ENCODE data around the gene MBOAT1.

MBOAT1 gene

DNA sequence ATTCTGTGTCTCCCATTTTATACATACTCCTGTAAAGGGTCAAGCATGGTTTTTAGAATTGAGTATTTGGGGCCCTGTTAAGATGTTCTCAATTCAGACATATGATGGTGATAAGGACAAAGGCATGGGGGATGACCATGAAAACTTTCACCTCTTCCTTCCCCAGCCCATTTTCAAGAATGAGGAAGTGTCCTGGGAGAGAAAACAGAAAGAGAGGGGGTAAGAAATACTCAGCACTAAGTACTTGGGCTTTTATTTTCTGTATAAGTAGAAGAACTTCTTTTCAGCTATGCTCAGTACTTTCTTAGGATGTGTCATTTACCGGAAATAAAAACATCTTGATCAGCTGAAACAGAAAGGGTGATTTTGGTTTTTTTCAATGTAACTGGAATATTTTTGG lies 10.9 kb upstream of the MBOAT1 start:
- Histone ChIP-seq H4K20me1 (ENCODE audit: insufficient read depth, low read length, poor library complexity, severe bottlenecking) (no peaks in the 10 kb centered on the region), H3K79me2 (ENCODE audit: insufficient read depth, low read length) (no peaks in the 10 kb centered on the region), H3K27me3 (ENCODE audit: insufficient read depth, low read length, poor library complexity, severe bottlenecking) (no peaks in the 10 kb centered on the region), H3K9me2 (replicated peaks; ENCODE audit: low read depth, low read length) (no peaks in the 10 kb centered on the region), H3K4me2 (ENCODE audit: low read depth, low read length, poor library complexity, severe bottlenecking) (no peak overlapping the region), H3K36me3 (ENCODE audit: insufficient read depth, low read length) (no peaks in the 10 kb centered on the region), H3F3A (ENCODE audit: low read depth) (no peaks in the 10 kb centered on the region), H3K4me1 (ENCODE audit: insufficient read depth, low read length, poor library complexity, severe bottlenecking) (no peaks in the 10 kb centered on the region), H3K9me3 (ENCODE audit: insufficient read depth, low read depth, low read length) (no peaks in the 10 kb centered on the region), H3K9ac (ENCODE audit: low read depth, low read length, poor library complexity, severe bottlenecking) (no peak overlapping the region), H3K4me3 (ENCODE audit: low read length, poor library complexity, severe bottlenecking) (no peak overlapping the region), H2AFZ (ENCODE audit: low read length) (no peak overlapping the region)
- no peak for TF ChIP-seq EZH2phosphoT487 (IDR thresholded peaks at IDR 0.05; ENCODE audit: borderline replicate concordance)
- TF ChIP-seq, protein P1, sequence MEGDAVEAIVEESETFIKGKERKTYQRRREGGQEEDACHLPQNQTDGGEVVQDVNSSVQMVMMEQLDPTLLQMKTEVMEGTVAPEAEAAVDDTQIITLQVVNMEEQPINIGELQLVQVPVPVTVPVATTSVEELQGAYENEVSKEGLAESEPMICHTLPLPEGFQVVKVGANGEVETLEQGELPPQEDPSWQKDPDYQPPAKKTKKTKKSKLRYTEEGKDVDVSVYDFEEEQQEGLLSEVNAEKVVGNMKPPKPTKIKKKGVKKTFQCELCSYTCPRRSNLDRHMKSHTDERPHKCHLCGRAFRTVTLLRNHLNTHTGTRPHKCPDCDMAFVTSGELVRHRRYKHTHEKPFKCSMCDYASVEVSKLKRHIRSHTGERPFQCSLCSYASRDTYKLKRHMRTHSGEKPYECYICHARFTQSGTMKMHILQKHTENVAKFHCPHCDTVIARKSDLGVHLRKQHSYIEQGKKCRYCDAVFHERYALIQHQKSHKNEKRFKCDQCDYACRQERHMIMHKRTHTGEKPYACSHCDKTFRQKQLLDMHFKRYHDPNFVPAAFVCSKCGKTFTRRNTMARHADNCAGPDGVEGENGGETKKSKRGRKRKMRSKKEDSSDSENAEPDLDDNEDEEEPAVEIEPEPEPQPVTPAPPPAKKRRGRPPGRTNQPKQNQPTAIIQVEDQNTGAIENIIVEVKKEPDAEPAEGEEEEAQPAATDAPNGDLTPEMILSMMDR (conservative IDR thresholded peaks at IDR 0.05; ENCODE audit: low read length), result no peak

DNA sequence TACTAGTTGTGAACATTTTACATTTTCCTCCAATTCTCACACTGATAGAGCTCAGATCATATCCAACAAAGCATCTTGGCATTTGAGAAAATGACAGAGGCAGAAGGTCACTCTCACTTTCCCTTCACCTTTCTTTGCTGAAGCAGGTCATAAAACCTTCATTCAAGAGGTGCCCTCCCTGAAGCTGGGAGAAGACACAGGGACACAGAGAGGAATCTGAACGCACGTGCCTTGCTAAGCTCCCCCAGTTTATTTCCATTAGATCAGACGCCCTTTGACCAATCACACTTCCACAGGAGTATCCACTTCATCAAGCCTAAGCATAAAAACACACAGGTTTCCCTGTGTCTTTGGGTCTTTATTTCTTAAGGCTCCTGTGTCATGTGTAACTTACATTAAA lies 9.2 kb upstream of the MBOAT1 start:
- H3K27me3 ChIP-seq (ENCODE audit: insufficient read depth, low read length, poor library complexity, severe bottlenecking), result no peaks in the 10 kb centered on the region
- no peak overlapping the region for H2AFZ ChIP-seq (ENCODE audit: low read length)
- TF ChIP-seq EZH2phosphoT487 (IDR thresholded peaks at IDR 0.05; ENCODE audit: borderline replicate concordance), result no peak
- TF ChIP-seq, protein P1 (conservative IDR thresholded peaks at IDR 0.05; ENCODE audit: low read length), result no peak
- H3K79me2 ChIP-seq (ENCODE audit: insufficient read depth, low read length), result no peaks in the 10 kb centered on the region
- no peaks in the 10 kb centered on the region for H3F3A ChIP-seq (ENCODE audit: low read depth)
- no peaks in the 10 kb centered on the region for H4K20me1 ChIP-seq (ENCODE audit: insufficient read depth, low read length, poor library complexity, severe bottlenecking)
- no peak overlapping the region for H3K9ac ChIP-seq (ENCODE audit: low read depth, low read length, poor library complexity, severe bottlenecking)
- H3K9me2 ChIP-seq (replicated peaks; ENCODE audit: low read depth, low read length), result no peaks in the 10 kb centered on the region
- no peaks in the 10 kb centered on the region for H3K36me3 ChIP-seq (ENCODE audit: insufficient read depth, low read length)
- H3K4me1 ChIP-seq (ENCODE audit: insufficient read depth, low read length, poor library complexity, severe bottlenecking), result no peaks in the 10 kb centered on the region
- H3K4me3 ChIP-seq (ENCODE audit: low read length, poor library complexity, severe bottlenecking), result no peak overlapping the region
- no peak overlapping the region for H3K4me2 ChIP-seq (ENCODE audit: low read depth, low read length, poor library complexity, severe bottlenecking)
- no peaks in the 10 kb centered on the region for H3K9me3 ChIP-seq (ENCODE audit: insufficient read depth, low read depth, low read length)

DNA sequence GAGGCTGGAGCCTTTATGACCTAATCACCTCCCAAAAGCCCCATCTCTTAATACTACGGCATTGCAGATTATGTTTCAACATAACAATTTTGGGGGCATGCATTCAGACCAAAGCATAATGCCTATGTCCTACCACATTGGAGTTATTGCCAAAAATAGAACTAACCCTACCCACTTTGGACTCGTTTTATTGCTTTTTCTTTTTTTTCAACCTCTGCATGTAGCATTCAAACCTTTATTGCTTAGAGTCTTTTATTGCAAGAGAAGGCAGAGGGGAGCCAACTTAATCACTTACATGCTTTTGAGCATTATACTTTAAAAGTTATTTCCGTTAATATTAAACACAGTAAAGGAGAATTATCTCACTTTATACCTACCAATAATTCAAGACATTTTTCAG lies 8.1 kb upstream of the MBOAT1 start:
- Histone ChIP-seq H3K36me3 (ENCODE audit: insufficient read depth, low read length) (no peaks in the 10 kb centered on the region), H3K4me1 (ENCODE audit: insufficient read depth, low read length, poor library complexity, severe bottlenecking) (no peaks in the 10 kb centered on the region), H2AFZ (ENCODE audit: low read length) (no peak overlapping the region), H3K9ac (ENCODE audit: low read depth, low read length, poor library complexity, severe bottlenecking) (no peak overlapping the region), H3F3A (ENCODE audit: low read depth) (no peaks in the 10 kb centered on the region), H4K20me1 (ENCODE audit: insufficient read depth, low read length, poor library complexity, severe bottlenecking) (no peaks in the 10 kb centered on the region), H3K9me3 (ENCODE audit: insufficient read depth, low read depth, low read length) (no peaks in the 10 kb centered on the region), H3K9me2 (replicated peaks; ENCODE audit: low read depth, low read length) (no peaks in the 10 kb centered on the region), H3K79me2 (ENCODE audit: insufficient read depth, low read length) (no peaks in the 10 kb centered on the region), H3K4me2 (ENCODE audit: low read depth, low read length, poor library complexity, severe bottlenecking) (no peak overlapping the region), H3K27me3 (ENCODE audit: insufficient read depth, low read length, poor library complexity, severe bottlenecking) (no peaks in the 10 kb centered on the region), H3K4me3 (ENCODE audit: low read length, poor library complexity, severe bottlenecking) (no peak overlapping the region)
- TF ChIP-seq, protein P1 (conservative IDR thresholded peaks at IDR 0.05; ENCODE audit: low read length), result no peak
- TF ChIP-seq EZH2phosphoT487 (IDR thresholded peaks at IDR 0.05; ENCODE audit: borderline replicate concordance), result no peak

Data from Loucy (cell line).